ENCODE measurements around the gene GRM4. TPM values are rescaled to one million over a fixed set of nuclear protein-coding genes. Genes with fewer than 3 reads are reported as not detected.

The GRM4 gene
- total RNA-seq, 1 experiment from 2014 or later, result not detected

DNA sequence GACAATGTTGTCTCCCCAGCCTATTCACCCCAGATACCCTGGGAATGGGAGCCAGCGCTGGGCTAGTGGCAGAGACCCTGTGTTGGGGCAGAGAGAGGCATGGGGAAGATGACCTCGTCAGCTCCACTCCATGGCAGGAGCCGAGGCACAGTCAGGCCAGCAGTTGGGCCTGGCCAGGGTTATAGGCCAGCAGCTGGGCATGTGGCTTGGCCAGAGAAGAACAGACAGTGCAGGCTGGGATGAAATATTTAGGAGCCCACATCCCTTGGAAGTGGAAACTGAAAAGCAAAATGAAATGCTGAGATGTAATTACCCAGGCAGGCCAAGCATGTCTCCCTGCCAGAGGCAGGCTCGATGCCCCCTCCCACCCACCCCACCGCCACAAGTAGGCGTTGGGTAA is 70.0 kb downstream of the GRM4 start:
- no peak for TF ChIP-seq EZH2 (IDR thresholded peaks at IDR 0.05; ENCODE audit: low read depth)
- TF ChIP-seq, protein P1, sequence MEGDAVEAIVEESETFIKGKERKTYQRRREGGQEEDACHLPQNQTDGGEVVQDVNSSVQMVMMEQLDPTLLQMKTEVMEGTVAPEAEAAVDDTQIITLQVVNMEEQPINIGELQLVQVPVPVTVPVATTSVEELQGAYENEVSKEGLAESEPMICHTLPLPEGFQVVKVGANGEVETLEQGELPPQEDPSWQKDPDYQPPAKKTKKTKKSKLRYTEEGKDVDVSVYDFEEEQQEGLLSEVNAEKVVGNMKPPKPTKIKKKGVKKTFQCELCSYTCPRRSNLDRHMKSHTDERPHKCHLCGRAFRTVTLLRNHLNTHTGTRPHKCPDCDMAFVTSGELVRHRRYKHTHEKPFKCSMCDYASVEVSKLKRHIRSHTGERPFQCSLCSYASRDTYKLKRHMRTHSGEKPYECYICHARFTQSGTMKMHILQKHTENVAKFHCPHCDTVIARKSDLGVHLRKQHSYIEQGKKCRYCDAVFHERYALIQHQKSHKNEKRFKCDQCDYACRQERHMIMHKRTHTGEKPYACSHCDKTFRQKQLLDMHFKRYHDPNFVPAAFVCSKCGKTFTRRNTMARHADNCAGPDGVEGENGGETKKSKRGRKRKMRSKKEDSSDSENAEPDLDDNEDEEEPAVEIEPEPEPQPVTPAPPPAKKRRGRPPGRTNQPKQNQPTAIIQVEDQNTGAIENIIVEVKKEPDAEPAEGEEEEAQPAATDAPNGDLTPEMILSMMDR (conservative IDR thresholded peaks at IDR 0.05), result no peak
- Histone ChIP-seq H3K36me3 (ENCODE audit: low read depth) (no peaks in the 10 kb centered on the region), H3K4me2 (no peak overlapping the region), H3K27me3 (ENCODE audit: insufficient read depth, low read depth) (peaks cover 44% of the 10 kb centered on the region), H3K4me3 (no peak overlapping the region), H3F3A (ENCODE audit: insufficient read depth, low read depth) (no peaks in the 10 kb centered on the region), H3K9me2 (ENCODE audit: insufficient read depth) (no peaks in the 10 kb centered on the region), H3K79me2 (ENCODE audit: low read depth) (no peaks in the 10 kb centered on the region), H3K4me1 (replicated peaks; ENCODE audit: insufficient read depth) (no peaks in the 10 kb centered on the region), H2AFZ (no peak overlapping the region), H3K27ac (no peak overlapping the region), H3K9me3 (ENCODE audit: insufficient read depth, low read depth) (0 out of 2 replicates have a peak, but pooled peaks cover 5% of the 10 kb centered on the region), H4K20me1 (ENCODE audit: insufficient read depth) (no peaks in the 10 kb centered on the region)
- CTCF ChIA-PET, result no interaction called here
- POLR2A ChIA-PET (ENCODE audit: unreplicated experiment), result no interaction called here
- intact Hi-C loops (cut with micrococcal nuclease; ENCODE audit: unreplicated experiment), result no loop called here
- BruUV-seq (replicated peaks), result no TSS peak
- no peak for DNase-seq

DNA sequence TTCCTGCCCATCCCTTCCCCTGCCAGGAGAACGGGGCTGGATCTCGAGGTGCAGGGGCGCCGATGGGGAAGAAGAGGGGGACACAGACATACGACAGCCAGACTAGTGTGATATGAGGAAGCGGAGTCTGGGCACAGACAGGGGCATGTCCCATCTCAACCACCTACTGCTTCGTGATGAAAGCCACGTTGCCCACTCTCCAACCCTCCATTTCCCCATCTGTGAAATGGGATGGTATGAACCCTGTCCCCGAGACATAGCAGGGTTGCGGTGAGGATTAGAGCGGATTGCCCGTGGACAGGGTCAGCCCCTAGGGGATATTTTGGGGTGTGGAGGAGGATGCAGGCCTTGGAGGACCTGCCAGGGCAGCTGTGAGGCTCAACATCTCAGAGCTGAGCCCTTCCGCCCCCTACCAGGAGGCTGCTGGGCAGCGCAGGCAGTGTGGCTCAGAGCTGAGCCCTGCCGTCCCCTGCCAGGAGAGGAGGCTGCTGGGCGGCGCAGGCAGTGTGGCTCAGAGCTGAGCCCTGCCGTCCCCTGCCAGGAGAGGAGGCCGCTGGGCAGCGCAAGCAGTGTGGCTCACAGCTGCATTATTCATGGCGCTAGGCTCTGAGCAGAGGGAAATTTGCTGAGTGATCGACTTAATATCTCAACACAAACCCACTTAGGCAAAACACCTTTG is 71.7 kb downstream of the GRM4 start:
- intact Hi-C loops (cut with micrococcal nuclease; ENCODE audit: unreplicated experiment), result no loop called here
- BruUV-seq (replicated peaks), result no TSS peak
- POLR2A ChIA-PET (ENCODE audit: unreplicated experiment), result no interaction called here

DNA sequence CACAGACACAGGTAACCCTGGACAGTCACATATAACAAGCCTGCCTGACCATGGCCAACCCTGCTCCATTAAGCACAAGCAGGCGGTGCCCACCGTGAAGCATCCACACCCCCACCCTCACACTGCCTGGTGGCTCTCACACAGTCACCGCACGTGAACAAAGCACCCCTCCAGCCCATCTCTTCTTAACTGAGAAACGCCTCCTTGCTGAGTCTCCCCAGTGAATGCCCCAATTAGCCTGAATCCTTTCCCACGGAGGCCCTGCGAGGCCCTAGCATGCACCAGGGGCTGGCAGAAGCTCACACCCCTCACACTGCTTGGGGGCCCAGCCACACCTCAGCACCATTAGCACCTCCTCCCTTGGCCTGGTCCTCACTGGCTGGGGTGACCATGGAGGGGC is 72.3 kb downstream of the GRM4 start:
- intact Hi-C loops (cut with micrococcal nuclease; ENCODE audit: unreplicated experiment), result no loop called here
- TF ChIP-seq, protein P1 (conservative IDR thresholded peaks at IDR 0.05), result no peak
- TF ChIP-seq EZH2 (IDR thresholded peaks at IDR 0.05; ENCODE audit: low read depth), result no peak
- no peaks in the 10 kb centered on the region for H4K20me1 ChIP-seq (ENCODE audit: insufficient read depth)
- no peaks in the 10 kb centered on the region for H3F3A ChIP-seq (ENCODE audit: insufficient read depth, low read depth)
- no peaks in the 10 kb centered on the region for H3K9me2 ChIP-seq (ENCODE audit: insufficient read depth)
- BruUV-seq (replicated peaks), result no TSS peak
- H3K36me3 ChIP-seq (ENCODE audit: low read depth), result no peaks in the 10 kb centered on the region
- CTCF ChIA-PET, result no interaction called here
- no peak overlapping the region for H3K4me3 ChIP-seq
- H2AFZ ChIP-seq, result no peak overlapping the region
- H3K27ac ChIP-seq, result no peak overlapping the region
- DNase-seq, result no peak
- H3K9me3 ChIP-seq (ENCODE audit: insufficient read depth, low read depth), result 0 out of 2 replicates have a peak, but pooled peaks cover 5% of the 10 kb centered on the region
- POLR2A ChIA-PET (ENCODE audit: unreplicated experiment), result no interaction called here
- H3K27me3 ChIP-seq (ENCODE audit: insufficient read depth, low read depth), result peaks cover 32% of the 10 kb centered on the region
- H3K4me1 ChIP-seq (replicated peaks; ENCODE audit: insufficient read depth), result no peaks in the 10 kb centered on the region
- no peak overlapping the region for H3K4me2 ChIP-seq
- H3K79me2 ChIP-seq (ENCODE audit: low read depth), result no peaks in the 10 kb centered on the region

More for the DNA sequence above, 71.7 kb downstream of the GRM4 start:
- no peak overlapping the region for H3K27ac ChIP-seq
- no peaks in the 10 kb centered on the region for H3K36me3 ChIP-seq (ENCODE audit: low read depth)
- no peaks in the 10 kb centered on the region for H3K79me2 ChIP-seq (ENCODE audit: low read depth)
- H3K27me3 ChIP-seq (ENCODE audit: insufficient read depth, low read depth), result peaks cover 35% of the 10 kb centered on the region
- H3K9me2 ChIP-seq (ENCODE audit: insufficient read depth), result no peaks in the 10 kb centered on the region
- no peaks in the 10 kb centered on the region for H3F3A ChIP-seq (ENCODE audit: insufficient read depth, low read depth)
- DNase-seq, result no peak
- 0 out of 2 replicates have a peak, but pooled peaks cover 5% of the 10 kb centered on the region for H3K9me3 ChIP-seq (ENCODE audit: insufficient read depth, low read depth)
- TF ChIP-seq, protein P1 (conservative IDR thresholded peaks at IDR 0.05), result no peak
- no peak for TF ChIP-seq EZH2 (IDR thresholded peaks at IDR 0.05; ENCODE audit: low read depth)
- H3K4me1 ChIP-seq (replicated peaks; ENCODE audit: insufficient read depth), result no peaks in the 10 kb centered on the region
- no peak overlapping the region for H3K4me2 ChIP-seq
- H4K20me1 ChIP-seq (ENCODE audit: insufficient read depth), result no peaks in the 10 kb centered on the region
- H3K4me3 ChIP-seq, result no peak overlapping the region
- H2AFZ ChIP-seq, result no peak overlapping the region
- CTCF ChIA-PET, result no interaction called here

Data from PC-9 (cell line).